Measurements from ENCODE around the gene SPATC1L. TPM values are rescaled to one million over a fixed set of nuclear protein-coding genes. Genes with fewer than 3 reads are reported as not detected.
"Not testable (repeated sequence)": the region's sequence is repeated elsewhere in the genome, so short reads cannot be mapped to it uniquely, and the experiment has no call there.

The SPATC1L gene
- total and polyA plus RNA-seq, 7 experiments from 2014 or later, result 3.7 to 17.9 (median 11.4) TPM

DNA sequence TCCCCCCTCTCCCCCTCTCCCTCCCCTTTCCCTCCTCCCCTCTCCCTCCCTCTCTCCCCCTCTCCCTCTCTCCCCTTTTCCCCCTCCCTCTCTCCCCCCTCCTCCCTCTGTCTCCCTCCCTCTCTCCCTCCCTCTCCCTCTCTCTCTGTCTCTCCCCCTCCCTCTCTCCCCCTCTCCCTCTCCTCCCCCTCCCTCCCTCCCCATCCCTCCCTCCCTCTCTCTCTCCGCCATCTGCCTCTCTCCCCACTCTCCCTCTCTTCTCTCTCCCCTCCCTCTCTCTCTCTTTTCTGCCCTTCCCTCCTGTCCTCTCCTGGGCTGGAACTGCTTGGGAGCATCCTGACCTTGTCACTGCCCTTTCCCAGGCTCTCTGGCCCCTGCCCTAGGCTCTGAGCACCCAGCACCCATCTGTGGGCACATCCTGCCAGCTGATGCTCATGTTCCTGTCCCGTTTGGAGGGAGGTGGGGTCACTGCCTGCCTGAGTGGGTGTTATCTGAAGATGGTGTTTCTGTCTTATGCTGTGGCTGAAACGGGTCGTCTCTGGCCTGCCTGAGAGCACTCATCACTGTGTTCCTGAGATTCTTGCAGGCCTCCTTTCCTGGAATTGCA, 39.7 kb downstream of the SPATC1L start:
- peak overlapping the region in 5 of 10 donors; percentile 29 to 89 (median 80) for H3K4me3 Mint-ChIP-seq
- H3K27ac ChIP-seq (ENCODE audit: low read depth, low read length), result no peak overlapping the region
- H3K4me1 Mint-ChIP-seq, result peaks cover 6 to 13% (median 8%) of the 10 kb centered on the region in 7 donors
- no peaks in the 10 kb centered on the region for H3K4me1 ChIP-seq (ENCODE audit: control insufficient read depth in 2 of 2, insufficient read depth in 2 of 2, low read length in 2 of 2)
- H3K36me3 ChIP-seq (ENCODE audit: control insufficient read depth in 2 of 3, insufficient read depth in 3 of 3, low read length in 3 of 3), result no peaks in the 10 kb centered on the region
- no peaks in the 10 kb centered on the region for H3K36me3 Mint-ChIP-seq
- ATAC-seq, result no peak
- peak overlapping the region in 6 of 9 donors; percentile 33 to 92 (median 59) for H3K27ac Mint-ChIP-seq
- CTCF ChIA-PET, result interaction anchor here (1.4 to 2.1 kb wide), 2 partner anchors 14 to 173 kb away, joined by 5 to 9 read pairs; no protein-coding TSS in a partner anchor
- H3K9me3 ChIP-seq (ENCODE audit: control insufficient read depth in 2 of 3, low read length in 3 of 3), result no peaks in the 10 kb centered on the region
- POLR2A ChIA-PET, result no interaction called here
- no peak overlapping the region for H3K4me3 ChIP-seq (ENCODE audit: low read length)
- DNase-seq, result no peak
- no peaks in the 10 kb centered on the region for H3K27me3 ChIP-seq (ENCODE audit: control insufficient read depth in 2 of 2, insufficient read depth in 2 of 2, low read length in 2 of 2)
- no peaks in the 10 kb centered on the region for H3K9me3 Mint-ChIP-seq
- intact Hi-C loops (cut with micrococcal nuclease), result loop anchor here (5.0 kb wide), 2 partner anchors 83 to 408 kb away; partner anchors contain the start of gene LSS (in 1 of the 2)
- H3K27me3 Mint-ChIP-seq, result no peaks in the 10 kb centered on the region

DNA sequence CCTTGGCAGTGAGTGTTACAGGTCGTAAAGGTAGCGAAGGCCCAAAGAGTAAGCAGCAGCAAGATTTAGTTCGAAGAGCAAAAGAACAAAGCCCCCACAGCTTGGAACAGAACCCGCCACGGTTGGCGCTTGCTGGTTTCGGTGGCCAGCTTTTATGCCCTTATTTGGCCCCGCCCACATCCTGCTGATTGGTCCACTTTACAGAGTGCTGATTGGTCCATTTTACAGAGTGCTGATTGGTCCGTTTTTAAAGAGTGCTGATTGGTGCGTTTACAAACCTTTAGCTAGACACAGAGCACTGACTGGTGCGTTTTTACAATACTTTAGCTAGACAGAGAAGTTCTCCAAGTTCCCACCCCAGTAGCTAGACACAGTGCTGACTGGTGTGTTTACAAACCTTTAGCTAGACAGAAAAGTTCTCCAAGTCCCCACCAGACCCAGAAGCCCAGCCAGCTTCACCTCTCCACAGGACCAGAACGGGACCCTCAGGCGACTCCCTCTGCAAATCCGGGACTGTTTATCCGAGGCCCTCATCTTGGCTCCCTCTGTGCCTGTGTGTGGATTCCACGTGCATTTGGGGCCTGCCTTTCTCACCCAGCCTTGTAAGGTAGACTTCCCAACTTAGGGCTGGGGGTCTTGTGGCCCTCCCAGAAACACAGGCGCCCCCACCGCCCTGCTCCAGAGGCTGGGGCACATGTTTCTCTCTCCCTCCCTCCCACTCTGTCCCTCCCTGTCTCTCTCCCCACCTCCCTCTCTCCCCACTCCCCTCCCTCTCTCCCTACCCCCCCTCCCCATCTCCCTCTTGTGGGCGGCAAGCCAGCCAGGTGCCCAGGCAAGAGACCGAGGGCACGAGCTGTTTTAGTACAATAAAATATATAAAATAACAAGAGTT, 41.4 kb downstream of the SPATC1L start:
- no peak for ATAC-seq
- H3K27ac Mint-ChIP-seq, result peak overlapping the region in 2 of 9 donors; percentile 36 to 92
- no peak overlapping the region for H3K4me3 Mint-ChIP-seq

DNA sequence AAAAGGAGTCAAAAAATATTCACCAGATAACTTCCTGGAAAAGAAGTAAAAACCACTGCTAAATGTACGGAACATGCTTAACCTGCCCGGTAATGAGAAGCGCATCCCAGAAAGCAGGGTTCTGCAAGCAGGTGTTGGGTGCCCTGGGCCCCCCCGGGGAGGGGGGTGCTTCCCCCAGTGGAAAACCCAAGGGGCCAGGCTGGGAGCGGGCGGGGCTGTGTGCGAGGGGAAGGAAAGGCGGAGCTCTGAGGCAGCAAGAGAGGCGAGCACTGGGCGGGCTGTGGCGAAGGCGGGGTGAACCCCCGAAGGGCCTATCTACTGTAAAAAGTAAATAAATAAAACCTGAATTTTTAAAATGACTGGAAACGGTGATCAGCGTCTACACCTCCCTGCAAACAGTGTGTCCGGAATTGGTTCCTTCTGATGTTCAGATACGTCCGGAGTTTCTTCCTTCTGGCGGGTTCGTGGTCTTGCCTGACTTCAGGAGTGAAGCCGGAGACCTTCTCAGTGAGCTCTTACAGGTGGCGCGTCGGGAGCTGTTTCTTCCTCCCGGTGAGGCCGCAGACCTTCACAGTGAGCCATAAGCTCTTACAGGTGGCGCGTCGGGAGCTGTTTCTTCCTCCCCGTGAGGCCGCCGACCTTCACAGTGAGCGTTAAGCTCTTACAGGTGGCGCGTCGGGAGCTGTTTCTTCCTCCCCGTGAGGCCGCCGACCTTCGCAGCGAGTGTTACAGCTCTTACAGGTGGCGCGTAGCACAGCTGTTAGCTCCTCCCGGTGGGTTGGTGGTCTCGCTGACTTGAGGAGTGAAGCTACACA, 42.3 kb downstream of the SPATC1L start:
- Histone ChIP-seq H3K36me3 (ENCODE audit: control insufficient read depth in 2 of 3, insufficient read depth in 3 of 3, low read length in 3 of 3) (no peaks in the 10 kb centered on the region), H3K4me1 (ENCODE audit: control insufficient read depth in 2 of 2, insufficient read depth in 2 of 2, low read length in 2 of 2) (no peaks in the 10 kb centered on the region), H3K27ac (ENCODE audit: low read depth, low read length) (no peak overlapping the region), H3K27me3 (ENCODE audit: control insufficient read depth in 2 of 2, insufficient read depth in 2 of 2, low read length in 2 of 2) (no peaks in the 10 kb centered on the region), H3K4me3 (ENCODE audit: low read length) (no peak overlapping the region), H3K9me3 (ENCODE audit: control insufficient read depth in 2 of 3, low read length in 3 of 3) (no peaks in the 10 kb centered on the region)
- intact Hi-C loops (cut with micrococcal nuclease), result loop anchor here (2.0 to 5.0 kb wide), 3 partner anchors 85 to 410 kb away; partner anchors contain the start of genes LSS (in 1 of the 2) and MCM3AP (in 1 of the 2)
- no peak overlapping the region for H3K4me3 Mint-ChIP-seq
- no peak for ATAC-seq
- POLR2A ChIA-PET, result interaction anchor here (0.6 kb wide), 1 partner anchor 329 kb away, joined by 4 read pairs; no protein-coding TSS in a partner anchor
- H3K9me3 Mint-ChIP-seq, result no peaks in the 10 kb centered on the region
- peaks cover 6 to 13% (median 8%) of the 10 kb centered on the region in 7 donors for H3K4me1 Mint-ChIP-seq
- H3K27me3 Mint-ChIP-seq, result no peaks in the 10 kb centered on the region
- CTCF ChIA-PET, result interaction anchor here (0.6 to 2.1 kb wide), 6 partner anchors 11 to 515 kb away, joined by 3 to 10 read pairs (median 8); a partner anchor contains a TSS
- DNase-seq, result no peak
- H3K27ac Mint-ChIP-seq, result peak overlapping the region in 1 of 9 donors; percentile 64
- H3K36me3 Mint-ChIP-seq, result no peaks in the 10 kb centered on the region

More for the DNA sequence above, 41.4 kb downstream of the SPATC1L start:
- no peaks in the 10 kb centered on the region for H3K9me3 ChIP-seq (ENCODE audit: control insufficient read depth in 2 of 3, low read length in 3 of 3)
- no peak overlapping the region for H3K27ac ChIP-seq (ENCODE audit: low read depth, low read length)
- ChIA-PET CTCF (interaction anchor here (0.6 to 2.1 kb wide), 10 partner anchors 10 to 514 kb away, joined by 3 to 10 read pairs (median 6); a partner anchor contains a TSS), POLR2A (interaction anchor here (0.5 to 0.7 kb wide), 3 partner anchors 11 to 319 kb away, joined by 3 to 4 read pairs (median 4); partner anchors contain the start of genes MCM3AP and YBEY)
- Mint-ChIP-seq H3K4me1 (peaks cover 6 to 13% (median 8%) of the 10 kb centered on the region in 7 donors), H3K9me3 (no peaks in the 10 kb centered on the region), H3K36me3 (no peaks in the 10 kb centered on the region), H3K27me3 (no peaks in the 10 kb centered on the region)
- intact Hi-C loops (cut with micrococcal nuclease), result loop anchor here (1.0 to 5.0 kb wide), 8 partner anchors 41 to 409 kb away; partner anchors contain the start of genes MCM3AP (in 2 of the 2), SPATC1L (in 2 of the 2), LSS (in 1 of the 2) and PCNT (in 1 of the 2)
- DNase-seq, result peak in 4 of 9 donors; percentile 15 to 36 (median 28)
- H3K27me3 ChIP-seq (ENCODE audit: control insufficient read depth in 2 of 2, insufficient read depth in 2 of 2, low read length in 2 of 2), result no peaks in the 10 kb centered on the region
- H3K36me3 ChIP-seq (ENCODE audit: control insufficient read depth in 2 of 3, insufficient read depth in 3 of 3, low read length in 3 of 3), result no peaks in the 10 kb centered on the region
- H3K4me3 ChIP-seq (ENCODE audit: low read length), result no peak overlapping the region
- H3K4me1 ChIP-seq (ENCODE audit: control insufficient read depth in 2 of 2, insufficient read depth in 2 of 2, low read length in 2 of 2), result no peaks in the 10 kb centered on the region

DNA sequence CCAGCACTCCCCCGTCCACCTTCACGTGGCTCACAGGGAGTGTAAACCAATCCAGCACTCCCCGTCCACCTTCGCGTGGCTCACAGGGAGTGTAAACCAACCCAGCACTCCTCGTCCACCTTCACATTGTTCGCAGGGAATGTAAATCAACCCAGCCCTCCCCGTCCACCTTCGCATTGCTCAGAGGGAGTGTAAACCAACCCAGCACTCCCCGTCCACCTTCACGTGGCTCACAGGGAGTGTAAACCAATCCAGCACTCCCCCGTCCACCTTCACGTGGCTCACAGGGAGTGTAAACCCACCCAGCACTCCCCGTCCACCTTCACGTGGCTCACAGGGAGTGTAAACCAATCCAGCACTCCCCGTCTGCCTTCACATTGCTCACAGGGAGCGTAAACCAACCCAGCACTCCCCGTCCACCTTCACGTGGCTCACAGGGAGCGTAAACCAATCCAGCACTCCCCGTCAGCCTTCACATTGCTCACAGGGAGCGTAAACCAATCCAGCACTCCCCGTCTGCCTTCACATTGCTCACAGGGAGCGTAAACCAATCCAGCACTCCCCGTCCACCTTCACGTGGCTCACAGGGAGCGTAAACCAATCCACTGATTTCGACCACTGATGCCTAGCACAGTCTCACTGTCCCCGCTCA, 43.8 kb downstream of the SPATC1L start:
- CTCF ChIA-PET; H3K4me1 ChIP-seq (ENCODE audit: control insufficient read depth in 2 of 2, insufficient read depth in 2 of 2, low read length in 2 of 2); H3K9me3 ChIP-seq (ENCODE audit: control insufficient read depth in 2 of 3, low read length in 3 of 3); DNase-seq; ATAC-seq; H3K27me3 ChIP-seq (ENCODE audit: control insufficient read depth in 2 of 2, insufficient read depth in 2 of 2, low read length in 2 of 2); H3K27ac Mint-ChIP-seq; H3K27me3 Mint-ChIP-seq; H3K9me3 Mint-ChIP-seq; H3K4me3 ChIP-seq (ENCODE audit: low read length); POLR2A ChIA-PET; H3K36me3 Mint-ChIP-seq; H3K27ac ChIP-seq (ENCODE audit: low read depth, low read length); H3K36me3 ChIP-seq (ENCODE audit: control insufficient read depth in 2 of 3, insufficient read depth in 3 of 3, low read length in 3 of 3): not testable (repeated sequence)
- intact Hi-C loops (cut with micrococcal nuclease), result loop anchor here (5.0 kb wide), 2 partner anchors 87 to 412 kb away; partner anchors contain the start of gene LSS (in 1 of the 2)
- Mint-ChIP-seq H3K4me3 (peak overlapping the region in 1 of 10 donors; percentile 29), H3K4me1 (peaks cover 6 to 13% (median 8%) of the 10 kb centered on the region in 7 donors)

DNA sequence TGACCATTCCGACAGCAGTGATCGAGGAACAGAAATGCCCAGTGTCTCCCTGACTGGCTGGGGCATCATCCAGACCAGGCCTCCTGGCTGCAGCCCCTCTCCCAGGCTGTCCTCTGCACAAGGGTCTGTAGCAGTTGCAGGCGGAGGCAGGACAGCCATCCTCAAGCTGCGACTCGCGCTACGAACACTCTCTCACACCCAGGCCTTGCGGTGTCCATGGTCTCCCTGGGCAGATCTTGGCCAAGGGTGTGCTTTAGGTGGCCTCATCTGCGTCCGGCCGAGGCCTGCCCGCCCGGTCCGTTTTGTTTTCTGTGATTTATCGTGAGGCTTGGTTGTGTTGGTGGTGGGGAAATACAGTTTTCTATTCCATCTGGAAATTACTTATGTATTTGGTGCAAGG, 44.6 kb downstream of the SPATC1L start:
- Mint-ChIP-seq H3K36me3 (no peaks in the 10 kb centered on the region), H3K9me3 (no peaks in the 10 kb centered on the region), H3K4me3 (no peak overlapping the region), H3K4me1 (peaks cover 6 to 11% (median 8%) of the 10 kb centered on the region in 7 donors), H3K27me3 (peaks cover 0 to 4% (median 0%) of the 10 kb centered on the region in 5 donors), H3K27ac (no peak overlapping the region)
- ATAC-seq, result no peak
- Histone ChIP-seq H3K36me3 (ENCODE audit: control insufficient read depth in 2 of 3, insufficient read depth in 3 of 3, low read length in 3 of 3) (no peaks in the 10 kb centered on the region), H3K27ac (ENCODE audit: low read depth, low read length) (no peak overlapping the region), H3K4me1 (ENCODE audit: control insufficient read depth in 2 of 2, insufficient read depth in 2 of 2, low read length in 2 of 2) (no peaks in the 10 kb centered on the region), H3K27me3 (ENCODE audit: control insufficient read depth in 2 of 2, insufficient read depth in 2 of 2, low read length in 2 of 2) (no peaks in the 10 kb centered on the region), H3K4me3 (ENCODE audit: low read length) (no peak overlapping the region), H3K9me3 (ENCODE audit: control insufficient read depth in 2 of 3, low read length in 3 of 3) (no peaks in the 10 kb centered on the region)
- ChIA-PET POLR2A (no interaction called here), CTCF (no interaction called here)
- intact Hi-C loops (cut with micrococcal nuclease), result loop anchor here (5.0 kb wide), 2 partner anchors 88 to 413 kb away; partner anchors contain the start of gene LSS (in 1 of the 2)
- DNase-seq, result no peak
